Measurements from ENCODE around the gene ARHGAP31. TPM values are rescaled to one million over a fixed set of nuclear protein-coding genes. Genes with fewer than 3 reads are reported as not detected.

The ARHGAP31 gene
- total RNA-seq, 4 donors from 2014 or later = 21.8 to 48.7 (median 22.9) TPM

GRCh38 chr3:119324899-119325298 is 30.7 kb downstream of the ARHGAP31 start:
- intact Hi-C loops (cut with DNase I; ENCODE audit: low total_unique reads) = no loop called here
- WGBS, 2 donors = 86 to 91% methylated on average over 2 of the region's 2 CpGs
- no peak overlapping the region for H3K4me3 ChIP-seq (ENCODE audit: low read depth, poor library complexity, severe bottlenecking)
- no peak for DNase-seq (ENCODE audit: low spot score in 2 of 2)
- no peak for TF ChIP-seq POLR2A (IDR thresholded peaks at IDR 0.05)
- no peak for TF ChIP-seq CTCF (IDR thresholded peaks at IDR 0.05)

GRCh38 chr3:119326976-119327375 is 32.8 kb downstream of the ARHGAP31 start:
- 92 to 94% methylated on average over 13 of the region's 13 CpGs for WGBS, 2 donors

GRCh38 chr3:119329551-119329950 is 35.4 kb downstream of the ARHGAP31 start:
- whole genome bisulfite sequencing, 2 donors = 74 to 88% methylated on average over 7 of the region's 7 CpGs
- intact Hi-C loops (cut with DNase I; ENCODE audit: low total_unique reads) = no loop called here
- no peak for DNase-seq (ENCODE audit: low spot score in 2 of 2)
- no peak overlapping the region for H3K4me3 ChIP-seq (ENCODE audit: low read depth, poor library complexity, severe bottlenecking)
- TF ChIP-seq POLR2A (IDR thresholded peaks at IDR 0.05) (no peak), CTCF (IDR thresholded peaks at IDR 0.05) (no peak)

More at GRCh38 chr3:119326976-119327375, 32.8 kb downstream of the ARHGAP31 start:
- no peak overlapping the region for H3K4me3 ChIP-seq (ENCODE audit: low read depth, poor library complexity, severe bottlenecking)
- TF ChIP-seq POLR2A (IDR thresholded peaks at IDR 0.05) (no peak), CTCF (IDR thresholded peaks at IDR 0.05) (no peak)
- intact Hi-C loops (cut with DNase I; ENCODE audit: low total_unique reads) = no loop called here
- DNase-seq (ENCODE audit: low spot score in 2 of 2) = no peak

- DNase-seq (ENCODE audit: low spot score in 2 of 2) = no peak
- TF ChIP-seq POLR2A (IDR thresholded peaks at IDR 0.05) (no peak), CTCF (IDR thresholded peaks at IDR 0.05) (no peak)
- intact Hi-C loops (cut with DNase I; ENCODE audit: low total_unique reads) = no loop called here
- 92 to 94% methylated on average over 3 of the region's 3 CpGs for WGBS, 2 donors
- H3K4me3 ChIP-seq (ENCODE audit: low read depth, poor library complexity, severe bottlenecking) = no peak overlapping the region
These were observed 36.0 kb downstream of the ARHGAP31 start for GRCh38 chr3:119330181-119330580.

GRCh38 chr3:119330858-119331257 is 36.7 kb downstream of the ARHGAP31 start:
- TF ChIP-seq POLR2A (IDR thresholded peaks at IDR 0.05) (no peak), CTCF (IDR thresholded peaks at IDR 0.05) (no peak)
- DNase-seq (ENCODE audit: low spot score in 2 of 2) = no peak
- intact Hi-C loops (cut with DNase I; ENCODE audit: low total_unique reads) = no loop called here
- H3K4me3 ChIP-seq (ENCODE audit: low read depth, poor library complexity, severe bottlenecking) = no peak overlapping the region
- WGBS, 2 donors = 89 to 96% methylated on average over 4 of the region's 4 CpGs

GRCh38 chr3:119331661-119332060 is 37.5 kb downstream of the ARHGAP31 start:
- WGBS, 2 donors = 49 to 69% methylated on average over 3 of the region's 3 CpGs
- DNase-seq (ENCODE audit: low spot score in 2 of 2) = no peak
- no peak for TF ChIP-seq POLR2A (IDR thresholded peaks at IDR 0.05)
- TF ChIP-seq CTCF (IDR thresholded peaks at IDR 0.05) = no peak
- no peak overlapping the region for H3K4me3 ChIP-seq (ENCODE audit: low read depth, poor library complexity, severe bottlenecking)
- intact Hi-C loops (cut with DNase I; ENCODE audit: low total_unique reads) = no loop called here
